KMS-11 (cell line): Measurements from ENCODE around the gene ZNF687.

Source experiments
- H2AFZ ChIP-seq: fragments of 200-600 bp; sonication (generic); 2 replicates; pipeline ENCODE4 v1.6.1; 2016; ENCODE audit warnings: antibody characterized with exemption, mixed run types, low read depth
- H3K27ac ChIP-seq: fragments of 200-600 bp; sonication (generic); 2 replicates; pipeline ENCODE4 v1.6.1; 2016; ENCODE audit warnings: mild to moderate bottlenecking, mixed run types
- H3K27me3 ChIP-seq: fragments of 200-600 bp; sonication (generic); 2 replicates; pipeline ENCODE4 v1.6.1; 2017; ENCODE audit warnings: mild to moderate bottlenecking, low read depth, mixed run types, moderate library complexity; ENCODE audit not compliant: insufficient read depth
- H3K36me3 ChIP-seq: fragments of 200-600 bp; sonication (generic); 2 replicates; pipeline ENCODE4 v1.6.1; 2017; ENCODE audit warnings: mild to moderate bottlenecking, mixed run types; ENCODE audit not compliant: insufficient read depth
- H3K4me1 ChIP-seq: fragments of 200-600 bp; sonication (generic); 2 replicates; pipeline ENCODE4 v1.6.1; 2016; ENCODE audit warnings: mild to moderate bottlenecking, low read depth, mixed run types; ENCODE audit not compliant: poor library complexity, severe bottlenecking
- H3K4me2 ChIP-seq: fragments of 200-600 bp; sonication (generic); 2 replicates; pipeline ENCODE4 v1.7.0; 2016; ENCODE audit warnings: mild to moderate bottlenecking, mixed run types
- H3K4me3 ChIP-seq: fragments of 200-600 bp; sonication (generic); IDR thresholded peaks from 2 replicates; pipeline ENCODE4 v1.6.1; 2017; ENCODE audit warnings: low read depth, low read length, mixed read lengths; ENCODE audit not compliant: insufficient read depth
- H3K79me2 ChIP-seq: fragments of 200-600 bp; sonication (generic); 2 replicates; pipeline ENCODE4 v1.6.1; 2016; ENCODE audit warnings: low read depth, mixed run types; ENCODE audit not compliant: insufficient read depth
- H3K9ac ChIP-seq: fragments of 200-600 bp; sonication (generic); 2 replicates; pipeline ENCODE4 v1.6.1; 2016; ENCODE audit warnings: mild to moderate bottlenecking, mixed run types
- H4K20me1 ChIP-seq: fragments of 200-600 bp; sonication (generic); 2 replicates; pipeline ENCODE4 v1.6.1; 2016; ENCODE audit warnings: mild to moderate bottlenecking, mixed run types; ENCODE audit not compliant: insufficient read depth
- CTCF ChIP-seq: fragments of 200-600 bp; sonication (generic); conservative IDR thresholded peaks from 2 replicates; pipeline ENCODE4 v1.6.1; 2017; ENCODE audit warnings: low read depth, mild to moderate bottlenecking, antibody characterized with exemption, low read length, moderate library complexity, mixed read lengths

ZNF687 gene

GRCh38 chr1:151289080-151289935, 7.2 kb downstream of the ZNF687 start:
- H3K4me1 ChIP-seq, result no peaks in the 10 kb centered on the region
- H3K4me2 ChIP-seq, result no peak overlapping the region
- peaks cover 3% of the 10 kb centered on the region; the same call in 1 of the 2 replicates for H3K79me2 ChIP-seq
- H3K27ac ChIP-seq, result no peak overlapping the region
- no peak overlapping the region for H3K4me3 ChIP-seq
- no peak overlapping the region for H3K9ac ChIP-seq
- no peak for TF ChIP-seq CTCF
- no peaks in the 10 kb centered on the region for H4K20me1 ChIP-seq
- no peak overlapping the region for H2AFZ ChIP-seq
- H3K27me3 ChIP-seq, result no peaks in the 10 kb centered on the region
- H3K36me3 ChIP-seq, result peaks cover 6% of the 10 kb centered on the region; the same call in 1 of the 2 replicates

GRCh38 chr1:151289991-151290708, 8.1 kb downstream of the ZNF687 start:
- Histone ChIP-seq H3K27ac (no peak overlapping the region), H2AFZ (no peak overlapping the region), H3K79me2 (no peaks in the 10 kb centered on the region; the same call in 1 of the 2 replicates), H3K9ac (no peak overlapping the region), H3K4me1 (no peaks in the 10 kb centered on the region), H3K4me2 (no peak overlapping the region), H3K27me3 (no peaks in the 10 kb centered on the region), H3K4me3 (no peak overlapping the region), H3K36me3 (peaks cover 7% of the 10 kb centered on the region; the same call in 1 of the 2 replicates), H4K20me1 (no peaks in the 10 kb centered on the region)
- no peak for TF ChIP-seq CTCF

GRCh38 chr1:151290709-151291303, 8.7 kb downstream of the ZNF687 start:
- Histone ChIP-seq H3K27me3 (no peaks in the 10 kb centered on the region), H4K20me1 (no peaks in the 10 kb centered on the region), H3K9ac (no peak overlapping the region), H3K4me2 (no peak overlapping the region), H3K4me1 (no peaks in the 10 kb centered on the region), H3K27ac (no peak overlapping the region), H3K36me3 (peaks cover 7% of the 10 kb centered on the region; the same call in 1 of the 2 replicates), H3K4me3 (no peak overlapping the region), H2AFZ (no peak overlapping the region), H3K79me2 (no peaks in the 10 kb centered on the region; the same call in 1 of the 2 replicates)
- TF ChIP-seq CTCF, result no peak

GRCh38 chr1:151292207-151293030, 10.3 kb downstream of the ZNF687 start:
- H4K20me1 ChIP-seq, result no peaks in the 10 kb centered on the region
- H2AFZ ChIP-seq, result no peak overlapping the region
- H3K27me3 ChIP-seq, result no peaks in the 10 kb centered on the region
- no peaks in the 10 kb centered on the region for H3K4me1 ChIP-seq
- H3K36me3 ChIP-seq, result peaks cover 7% of the 10 kb centered on the region; the same call in 1 of the 2 replicates
- no peak overlapping the region for H3K27ac ChIP-seq
- peak overlapping the region; percentile 30 for H3K4me3 ChIP-seq
- no peak overlapping the region for H3K4me2 ChIP-seq
- peak; percentile 49 for TF ChIP-seq CTCF
- H3K9ac ChIP-seq, result no peak overlapping the region
- no peaks in the 10 kb centered on the region; the same call in 1 of the 2 replicates for H3K79me2 ChIP-seq
